Measurements from ENCODE around the gene SPATS2.

DNA sequence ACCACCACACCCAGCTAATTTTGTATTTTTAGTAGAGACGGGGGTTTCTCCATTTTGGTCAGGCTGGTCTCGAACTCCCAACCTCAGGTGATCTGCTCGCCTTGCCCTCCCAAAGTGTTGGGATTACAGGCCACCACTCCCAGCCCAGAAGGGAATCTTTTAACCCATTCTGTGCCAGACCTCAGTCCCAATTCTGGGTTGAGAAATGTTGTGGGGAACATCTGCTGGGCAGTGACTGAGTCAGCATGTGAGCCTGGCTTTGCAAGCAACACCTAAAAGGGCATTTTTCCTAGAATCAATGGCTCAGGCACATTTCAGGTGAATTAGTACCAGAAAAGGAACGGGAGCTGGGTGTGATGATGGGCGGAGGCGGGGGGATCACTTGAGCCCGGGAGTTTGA lies 7.6 kb upstream of the SPATS2 start:
- TF ChIP-seq, protein P1, sequence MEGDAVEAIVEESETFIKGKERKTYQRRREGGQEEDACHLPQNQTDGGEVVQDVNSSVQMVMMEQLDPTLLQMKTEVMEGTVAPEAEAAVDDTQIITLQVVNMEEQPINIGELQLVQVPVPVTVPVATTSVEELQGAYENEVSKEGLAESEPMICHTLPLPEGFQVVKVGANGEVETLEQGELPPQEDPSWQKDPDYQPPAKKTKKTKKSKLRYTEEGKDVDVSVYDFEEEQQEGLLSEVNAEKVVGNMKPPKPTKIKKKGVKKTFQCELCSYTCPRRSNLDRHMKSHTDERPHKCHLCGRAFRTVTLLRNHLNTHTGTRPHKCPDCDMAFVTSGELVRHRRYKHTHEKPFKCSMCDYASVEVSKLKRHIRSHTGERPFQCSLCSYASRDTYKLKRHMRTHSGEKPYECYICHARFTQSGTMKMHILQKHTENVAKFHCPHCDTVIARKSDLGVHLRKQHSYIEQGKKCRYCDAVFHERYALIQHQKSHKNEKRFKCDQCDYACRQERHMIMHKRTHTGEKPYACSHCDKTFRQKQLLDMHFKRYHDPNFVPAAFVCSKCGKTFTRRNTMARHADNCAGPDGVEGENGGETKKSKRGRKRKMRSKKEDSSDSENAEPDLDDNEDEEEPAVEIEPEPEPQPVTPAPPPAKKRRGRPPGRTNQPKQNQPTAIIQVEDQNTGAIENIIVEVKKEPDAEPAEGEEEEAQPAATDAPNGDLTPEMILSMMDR (IDR thresholded peaks at IDR 0.05): no peak
- no peak for TF ChIP-seq EZH2phosphoT487 (IDR thresholded peaks at IDR 0.05)
